ENCODE results near the gene SHTN1.
A peak's percentile ranks its signal among the peaks of the same experiment; 100 is the strongest.

Gene SHTN1

DNA sequence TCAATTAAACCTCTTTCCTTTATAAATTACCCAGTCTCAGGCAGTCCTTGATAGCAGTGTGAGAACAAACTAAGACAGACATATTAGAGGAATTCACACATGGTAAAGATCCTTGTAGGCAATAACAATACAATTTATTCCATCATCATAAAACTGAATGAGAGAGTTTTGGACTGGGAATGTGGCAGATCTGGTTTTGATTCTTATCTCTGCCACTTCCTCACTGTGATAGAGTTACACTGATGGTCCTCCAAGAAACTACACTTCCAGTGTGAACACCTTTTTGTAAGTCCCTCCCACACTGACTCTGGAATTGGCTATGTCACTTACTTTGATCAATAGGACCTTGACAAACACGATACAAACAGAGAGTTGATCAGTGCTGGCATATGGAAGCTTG is 152.7 kb downstream of the SHTN1 start:
- no peak for DNase-seq (ENCODE audit: low read depth)
- no peak overlapping the region for H3K4me3 ChIP-seq (ENCODE audit: low read length)
- TF ChIP-seq, protein P1, sequence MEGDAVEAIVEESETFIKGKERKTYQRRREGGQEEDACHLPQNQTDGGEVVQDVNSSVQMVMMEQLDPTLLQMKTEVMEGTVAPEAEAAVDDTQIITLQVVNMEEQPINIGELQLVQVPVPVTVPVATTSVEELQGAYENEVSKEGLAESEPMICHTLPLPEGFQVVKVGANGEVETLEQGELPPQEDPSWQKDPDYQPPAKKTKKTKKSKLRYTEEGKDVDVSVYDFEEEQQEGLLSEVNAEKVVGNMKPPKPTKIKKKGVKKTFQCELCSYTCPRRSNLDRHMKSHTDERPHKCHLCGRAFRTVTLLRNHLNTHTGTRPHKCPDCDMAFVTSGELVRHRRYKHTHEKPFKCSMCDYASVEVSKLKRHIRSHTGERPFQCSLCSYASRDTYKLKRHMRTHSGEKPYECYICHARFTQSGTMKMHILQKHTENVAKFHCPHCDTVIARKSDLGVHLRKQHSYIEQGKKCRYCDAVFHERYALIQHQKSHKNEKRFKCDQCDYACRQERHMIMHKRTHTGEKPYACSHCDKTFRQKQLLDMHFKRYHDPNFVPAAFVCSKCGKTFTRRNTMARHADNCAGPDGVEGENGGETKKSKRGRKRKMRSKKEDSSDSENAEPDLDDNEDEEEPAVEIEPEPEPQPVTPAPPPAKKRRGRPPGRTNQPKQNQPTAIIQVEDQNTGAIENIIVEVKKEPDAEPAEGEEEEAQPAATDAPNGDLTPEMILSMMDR (conservative IDR thresholded peaks at IDR 0.05; ENCODE audit: low read length), result no peak

DNA sequence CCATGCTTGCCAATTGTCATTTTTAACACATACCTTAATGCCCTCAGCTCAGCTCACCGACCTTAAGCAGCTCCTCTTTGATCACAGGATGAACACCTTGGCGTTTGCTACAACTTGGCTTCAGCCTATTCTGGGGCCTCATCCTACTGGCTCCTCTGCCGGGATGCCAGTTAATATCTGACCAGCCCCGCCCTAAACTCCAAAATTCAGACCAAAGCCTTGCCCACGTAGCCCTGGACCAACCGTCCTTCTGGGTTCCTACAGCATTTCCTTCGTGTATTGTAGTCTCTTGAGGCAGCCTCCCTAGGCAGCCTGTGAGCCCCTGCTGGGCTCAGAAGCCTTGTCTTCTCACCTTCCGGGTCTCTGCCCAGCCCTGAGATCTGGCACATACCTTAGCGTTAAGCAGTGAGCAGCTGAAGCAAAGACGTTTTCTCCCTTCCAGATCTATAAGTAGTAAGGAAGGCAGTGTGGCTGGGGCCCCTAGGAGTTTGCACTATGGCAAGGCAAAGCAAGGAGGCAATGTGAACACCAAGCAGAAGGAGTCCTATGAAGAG is 154.9 kb downstream of the SHTN1 start:
- no peak for DNase-seq (ENCODE audit: low read depth)
- peak overlapping the region; percentile 92 for H3K4me3 ChIP-seq (ENCODE audit: low read length)
- TF ChIP-seq, protein P1 (conservative IDR thresholded peaks at IDR 0.05; ENCODE audit: low read length), result no peak

DNA sequence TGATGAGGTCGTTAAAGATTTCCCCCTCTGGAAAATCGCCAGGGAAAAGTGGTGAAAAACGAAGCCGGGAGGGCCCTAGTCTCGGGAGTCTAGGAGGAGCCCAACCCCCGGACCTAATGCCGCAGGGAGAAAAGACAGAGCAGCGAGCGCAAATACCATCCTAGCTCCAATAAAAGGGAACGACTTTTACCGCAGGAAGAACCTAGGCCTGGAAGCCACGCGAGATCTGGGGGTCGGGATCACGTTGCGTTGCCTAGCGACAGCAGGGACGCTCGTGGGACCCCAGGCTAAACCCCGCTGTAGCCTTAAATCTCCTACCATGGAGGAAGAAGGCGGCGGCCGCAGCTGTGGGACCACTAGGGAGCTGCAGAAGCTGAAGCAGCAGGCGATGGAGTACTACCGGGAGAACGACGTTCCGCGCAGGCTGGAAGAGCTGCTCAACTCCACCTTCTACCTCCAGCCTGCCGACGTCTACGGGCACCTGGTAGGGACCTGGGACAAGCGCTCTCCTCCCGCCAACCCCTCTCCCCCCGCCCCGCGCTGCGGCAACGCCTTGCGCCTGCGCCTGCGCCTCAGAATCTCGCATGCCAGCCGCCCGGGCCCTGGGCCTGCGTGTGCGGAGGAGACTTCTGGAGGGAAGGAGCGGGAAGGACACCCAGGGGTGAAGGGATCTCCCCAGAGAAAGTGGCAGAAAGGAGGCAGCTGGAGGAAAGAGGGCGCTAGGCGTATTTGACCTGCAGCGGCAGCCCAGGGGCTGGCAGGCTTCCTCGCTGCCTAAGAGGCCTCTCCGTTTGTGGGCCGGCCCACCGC is 155.5 kb downstream of the SHTN1 start, which contains the start of gene ENO4:
Gene ENO4, plus strand, starts transcription at position 252 of the 810 bp plus-strand sequence. Its CDS starts 68 bp downstream, at position 320.
- peak; percentile 75 for DNase-seq (ENCODE audit: low read depth)
- H3K4me3 ChIP-seq (ENCODE audit: low read length), result peak within 1 kb of the TSS; percentile 92
- TF ChIP-seq, protein P1 (conservative IDR thresholded peaks at IDR 0.05; ENCODE audit: low read length), result no peak

DNA sequence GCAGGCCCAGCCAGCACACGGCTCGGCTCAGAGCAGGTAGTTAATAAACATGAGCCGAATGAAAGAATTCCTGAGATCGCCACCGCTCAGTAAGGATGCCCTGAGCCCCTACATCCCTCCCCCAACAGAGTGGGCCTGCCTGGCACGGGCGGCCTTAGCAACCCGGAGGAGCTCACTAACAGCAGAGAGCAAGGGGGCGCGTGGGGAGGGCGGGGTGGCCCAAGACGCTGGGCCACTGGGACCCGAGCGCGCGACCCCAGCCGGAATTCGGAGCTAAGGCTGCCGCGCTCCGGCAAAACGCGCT is 156.1 kb downstream of the SHTN1 start:
- no peak for DNase-seq (ENCODE audit: low read depth)
- H3K4me3 ChIP-seq (ENCODE audit: low read length), result peak overlapping the region; percentile 92
- TF ChIP-seq, protein P1 (conservative IDR thresholded peaks at IDR 0.05; ENCODE audit: low read length), result no peak

DNA sequence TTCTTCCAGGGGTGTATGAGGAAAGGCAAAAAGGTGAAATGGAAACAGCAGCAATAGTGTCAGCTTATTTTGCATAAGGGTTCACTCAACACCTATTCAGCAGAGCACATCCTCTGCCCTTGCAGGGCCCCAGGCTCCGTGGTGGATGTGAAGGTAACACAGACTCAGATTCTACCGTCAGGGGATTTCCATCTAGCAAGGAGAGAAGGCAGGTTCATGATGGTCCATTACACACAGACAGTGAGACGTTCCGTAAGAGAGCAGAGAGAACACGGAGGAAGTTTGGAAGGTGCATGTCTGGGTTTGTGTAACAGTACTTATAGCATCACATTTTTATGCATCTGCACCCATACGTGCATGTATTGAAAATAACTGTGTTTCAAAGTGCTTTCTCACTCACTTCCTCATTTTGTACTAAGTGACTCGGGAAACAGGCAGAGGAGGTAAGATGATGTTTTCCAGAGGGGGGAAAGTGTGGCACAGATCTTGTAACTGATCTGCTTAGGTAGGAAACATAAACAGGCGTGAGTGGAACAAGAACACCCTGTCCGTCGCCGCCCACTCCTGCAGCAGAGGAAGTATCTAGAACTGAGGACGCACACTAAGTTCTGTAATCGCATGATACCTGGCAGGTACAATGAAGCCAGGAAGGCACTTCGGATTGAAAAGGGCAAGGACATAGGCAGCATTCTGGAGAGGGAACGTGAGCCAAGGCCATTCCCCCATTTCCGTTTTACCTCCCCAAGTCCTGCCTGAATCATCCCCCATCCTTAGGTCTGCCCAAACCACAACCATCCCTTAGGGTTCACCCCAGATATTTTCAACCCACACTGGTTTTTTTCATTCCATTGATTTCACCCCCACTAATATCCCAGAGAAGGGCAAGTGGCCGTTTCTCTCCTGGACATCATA is 156.7 kb downstream of the SHTN1 start:
- peak overlapping the region; percentile 92 for H3K4me3 ChIP-seq (ENCODE audit: low read length)
- peak; percentile 45 for DNase-seq (ENCODE audit: low read depth)
- TF ChIP-seq, protein P1 (conservative IDR thresholded peaks at IDR 0.05; ENCODE audit: low read length), result no peak

DNA sequence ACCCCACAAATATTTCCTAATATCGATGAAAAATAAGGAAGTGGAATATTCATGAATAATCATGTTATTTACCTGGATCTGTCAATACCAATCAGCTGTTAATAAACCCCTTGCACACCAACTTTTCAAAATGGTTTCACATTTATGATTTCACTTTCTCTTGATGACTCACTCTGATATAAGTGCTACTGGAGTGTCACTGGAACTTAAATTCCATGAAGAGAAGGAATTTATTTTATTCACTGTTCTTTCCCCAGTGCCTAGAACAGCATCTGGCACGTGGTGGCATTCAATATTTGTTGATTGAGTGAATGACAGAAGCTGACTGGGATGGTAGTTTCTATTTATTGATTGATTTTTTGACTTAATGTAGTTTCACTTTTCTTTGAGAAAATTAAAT is 159.2 kb downstream of the SHTN1 start:
- no peak for DNase-seq (ENCODE audit: low read depth)
- TF ChIP-seq, protein P1 (conservative IDR thresholded peaks at IDR 0.05; ENCODE audit: low read length), result no peak
- no peak overlapping the region for H3K4me3 ChIP-seq (ENCODE audit: low read length)
